Aorta (tissue), 5 donors: ENCODE measurements around the gene MOV10. TPM values are rescaled to one million over a fixed set of nuclear protein-coding genes. Genes with fewer than 3 reads are reported as not detected.

Experiments
- ATAC-seq: fragments of 200-7000 bp; cut with Tn5 transposase; one replicate; pipeline ENCODE4 v1.9.1; 2022; ENCODE audit warnings: moderate library complexity; ENCODE audit not compliant: low FRiP score
- DNase-seq, 2 donors: peaks; one replicate each; pipeline ENCODE4 v3.0.0-alpha.2; 2020
- H3K27ac ChIP-seq, 2 donors: one replicate each; pipeline ENCODE4 v1.5.1; 2013; ENCODE audit warnings: low read length in 2 of 2, mild to moderate bottlenecking in 2 of 2, moderate library complexity in 2 of 2, control low read depth in 1 of 2, inconsistent platforms in 1 of 2, low read depth in 1 of 2
- H3K27me3 ChIP-seq, 2 donors: one replicate each; pipeline ENCODE4 v1.6.1; 2013; ENCODE audit warnings: control low read depth in 1 of 2, low read length in 1 of 2, mild to moderate bottlenecking in 1 of 2, moderate library complexity in 1 of 2; ENCODE audit not compliant: insufficient read depth in 2 of 2, control insufficient read depth in 1 of 2
- H3K36me3 ChIP-seq, 2 donors: one replicate each; pipeline ENCODE4 v1.6.1; 2013; ENCODE audit warnings: control low read depth in 1 of 2, low read length in 1 of 2, mild to moderate bottlenecking in 1 of 2; ENCODE audit not compliant: insufficient read depth in 2 of 2, control insufficient read depth in 1 of 2
- H3K4me1 ChIP-seq, 2 donors: one replicate each; pipeline ENCODE4 v1.6.1; 2013; ENCODE audit warnings: low read length in 2 of 2, control low read depth in 1 of 2, mild to moderate bottlenecking in 1 of 2, moderate library complexity in 1 of 2; ENCODE audit not compliant: insufficient read depth in 2 of 2, control insufficient read depth in 1 of 2
- H3K4me3 ChIP-seq, 2 donors: one replicate each; pipeline ENCODE4 v1.5.1; 2013; ENCODE audit warnings: low read length in 2 of 2, control low read depth in 1 of 2, mild to moderate bottlenecking in 1 of 2
- H3K9me3 ChIP-seq: one replicate; pipeline ENCODE4 v1.6.1; 2013; ENCODE audit warnings: mild to moderate bottlenecking, low read length; ENCODE audit not compliant: control insufficient read depth
- WGBS, 2 donors: extraction: QIAGEN DNeasy Blood & Tissue Kit; methylation state at CpG; one replicate each; pipeline ENCODE4 v1.1.7; 2013; 5-methylcytosine and 5-hydroxymethylcytosine counted together
- intact Hi-C, 2 donors: fragments of 100-400 bp; cut with DNase I; formaldehyde crosslinking; loops; one replicate each; pipeline versions ENCODE4 v1.14.2 to v1.15.0; 2022
- polyA plus RNA-seq, 2 donors: library from polyadenylated mRNA; stranded (reverse); fragments of 200-250 nt; gene quantifications; one replicate each; pipeline ENCODE4 v1.2.3, GENCODE V29; 2013
- total RNA-seq, 2 donors: library from RNA; stranded (reverse); fragmentation: NEBNext Ultra II Directional; extraction: Animal tissue kit (Norgen Biotek cat#: 25700); gene quantifications; one replicate each; pipeline ENCODE4 v1.2.1, GENCODE V29; 2021
- donor health status: healthy with polysubstance abuse.
- donor health status: Bipolar disorder and iron deficiency.
- donor health status: DM: no; HTN: no; CAD: no.
- donor health status: DM: no; HTN: no; CAD: no.
- donor health status: DM: yes; HTN: yes; CAD: no.

The MOV10 gene
- total and polyA plus RNA-seq, 4 donors = 10.8 to 73.4 (median 45.1) TPM

GRCh38 chr1:112672009-112672408, 2.5 kb upstream of the MOV10 start:
- intact Hi-C loops = loop anchor here (5.0 kb wide), 2 partner anchors 35 to 55 kb away; partner anchors contain the start of genes CAPZA1 (in 1 of the 2), RHOC (in 1 of the 2) and ST7L (in 1 of the 2)
- Histone ChIP-seq H3K4me1 (no peaks in the 10 kb centered on the region), H3K27me3 (no peaks in the 10 kb centered on the region), H3K36me3 (peaks cover 0 to 3% of the 10 kb centered on the region in 2 donors), H3K9me3 (no peaks in the 10 kb centered on the region), H3K4me3 (no peak overlapping the region), H3K27ac (no peak overlapping the region)
- DNase-seq (no peak), ATAC-seq (no peak)
- WGBS, 2 donors = 69 to 74% methylated on average over 2 of the region's 2 CpGs

GRCh38 chr1:112672842-112673241, 1.6 kb upstream of the MOV10 start:
- DNase-seq (no peak), ATAC-seq (no peak)
- H3K4me3 ChIP-seq = no peak overlapping the region
- intact Hi-C loops = loop anchor here (5.0 kb wide), 2 partner anchors 34 to 56 kb away; partner anchors contain the start of genes CAPZA1 (in 1 of the 2), RHOC (in 1 of the 2) and ST7L (in 1 of the 2)
- H3K27ac ChIP-seq = no peak overlapping the region
- H3K9me3 ChIP-seq = no peaks in the 10 kb centered on the region
- H3K36me3 ChIP-seq = peaks cover 0 to 3% of the 10 kb centered on the region in 2 donors
- H3K4me1 ChIP-seq = no peaks in the 10 kb centered on the region
- 80 to 90% methylated on average over 1 of the region's 1 CpG for WGBS, 2 donors
- no peaks in the 10 kb centered on the region for H3K27me3 ChIP-seq

- ATAC-seq = peak; percentile 54
- WGBS, 2 donors = 1% methylated on average over 18 of the region's 18 CpGs
These were observed 643 bp upstream of the MOV10 start for GRCh38 chr1:112673592-112674439.

GRCh38 chr1:112674986-112675727, 698 bp downstream of the MOV10 start:
- H3K36me3 ChIP-seq = peaks cover 0 to 3% of the 10 kb centered on the region in 2 donors
- peak; percentile 69 to 88 for DNase-seq
- H3K27ac ChIP-seq = peak overlapping the region in 1 of 2 donors; percentile 19
- peak; percentile 79 for ATAC-seq
- H3K4me1 ChIP-seq = no peaks in the 10 kb centered on the region
- H3K4me3 ChIP-seq = peak overlapping the region; percentile 60 to 83
- 0 to 1% methylated on average over 68 of the region's 68 CpGs for WGBS, 2 donors
- no peaks in the 10 kb centered on the region for H3K9me3 ChIP-seq
- intact Hi-C loops = loop anchor here (1.0 to 5.0 kb wide), 3 partner anchors 25 to 58 kb away; partner anchors contain the start of genes CAPZA1 (in 1 of the 2), RHOC (in 1 of the 2) and ST7L (in 1 of the 2)
- H3K27me3 ChIP-seq = no peaks in the 10 kb centered on the region

More at GRCh38 chr1:112673592-112674439, 643 bp upstream of the MOV10 start:
- no peaks in the 10 kb centered on the region for H3K27me3 ChIP-seq
- no peaks in the 10 kb centered on the region for H3K9me3 ChIP-seq
- H3K27ac ChIP-seq = peak overlapping the region in 1 of 2 donors; percentile 19
- H3K36me3 ChIP-seq = peaks cover 0 to 3% of the 10 kb centered on the region in 2 donors
- no peaks in the 10 kb centered on the region for H3K4me1 ChIP-seq
- intact Hi-C loops = loop anchor here (5.0 kb wide), 2 partner anchors 33 to 57 kb away; partner anchors contain the start of genes CAPZA1 (in 1 of the 2), RHOC (in 1 of the 2) and ST7L (in 1 of the 2)
- H3K4me3 ChIP-seq = peak overlapping the region; percentile 60 to 83
- DNase-seq = peak; percentile 47 to 78

- Histone ChIP-seq H3K36me3 (peaks cover 0 to 3% of the 10 kb centered on the region in 2 donors), H3K27ac (no peak overlapping the region), H3K27me3 (no peaks in the 10 kb centered on the region), H3K4me1 (no peaks in the 10 kb centered on the region), H3K4me3 (peak overlapping the region; percentile 60 to 83), H3K9me3 (no peaks in the 10 kb centered on the region)
- ATAC-seq = no peak
- DNase-seq = no peak
- intact Hi-C loops = loop anchor here in 1 of 2 donors (1.0 kb wide), 1 partner anchor 24 kb away; no protein-coding TSS in a partner anchor
- 39 to 44% methylated on average over 7 of the region's 7 CpGs for WGBS, 2 donors
These were observed 1.4 kb downstream of the MOV10 start for GRCh38 chr1:112675728-112676381.

GRCh38 chr1:112676543-112676942, 2.1 kb downstream of the MOV10 start:
- no peaks in the 10 kb centered on the region for H3K4me1 ChIP-seq
- H3K27me3 ChIP-seq = no peaks in the 10 kb centered on the region
- no peaks in the 10 kb centered on the region for H3K9me3 ChIP-seq
- DNase-seq (no peak), ATAC-seq (no peak)
- 96 to 99% methylated on average over 3 of the region's 3 CpGs for WGBS, 2 donors
- H3K27ac ChIP-seq = no peak overlapping the region
- H3K4me3 ChIP-seq = no peak overlapping the region
- intact Hi-C loops = no loop called here
- peaks cover 0 to 3% of the 10 kb centered on the region in 2 donors for H3K36me3 ChIP-seq

- no peaks in the 10 kb centered on the region for H3K9me3 ChIP-seq
- intact Hi-C loops = no loop called here
- H3K36me3 ChIP-seq = no peaks in the 10 kb centered on the region
- 96 to 97% methylated on average over 4 of the region's 4 CpGs for WGBS, 2 donors
- H3K27me3 ChIP-seq = no peaks in the 10 kb centered on the region
- ATAC-seq = no peak
- H3K4me3 ChIP-seq = no peak overlapping the region
- no peaks in the 10 kb centered on the region for H3K4me1 ChIP-seq
- H3K27ac ChIP-seq = peak overlapping the region in 1 of 2 donors; percentile 16
- no peak for DNase-seq
These were observed 3.0 kb downstream of the MOV10 start for GRCh38 chr1:112677501-112677900.

GRCh38 chr1:112678605-112679004, 4.1 kb downstream of the MOV10 start:
- intact Hi-C loops = no loop called here
- WGBS, 2 donors = 82 to 85% methylated on average over 3 of the region's 3 CpGs
- H3K36me3 ChIP-seq = no peaks in the 10 kb centered on the region
- no peak overlapping the region for H3K27ac ChIP-seq
- ATAC-seq (no peak), DNase-seq (no peak)
- H3K27me3 ChIP-seq = no peaks in the 10 kb centered on the region
- H3K4me1 ChIP-seq = no peaks in the 10 kb centered on the region
- H3K4me3 ChIP-seq = no peak overlapping the region
- no peaks in the 10 kb centered on the region for H3K9me3 ChIP-seq
